GM21526 (cell line): Measurements from ENCODE around the gene SLC25A41.
"Not testable (repeated sequence)": the region's sequence is repeated elsewhere in the genome, so short reads cannot be mapped to it uniquely, and the experiment has no call there.

Experiments
- ATAC-seq: cut with Tn5 transposase; IDR thresholded peaks from one replicate; pipeline ENCODE4 v1.9.1; 2021; ENCODE audit warnings: moderate library complexity; ENCODE audit not compliant: unreplicated experiment, low FRiP score

Gene SLC25A41

GRCh38 chr19:6412447-6413091 lies 21.0 kb downstream of the SLC25A41 start:
- ATAC-seq, result no peak

GRCh38 chr19:6412061-6412446 lies 21.5 kb downstream of the SLC25A41 start:
- no peak for ATAC-seq

- ATAC-seq, result no peak
Measured at GRCh38 chr19:6409346-6409745, 24.2 kb downstream of the SLC25A41 start.

DNA sequence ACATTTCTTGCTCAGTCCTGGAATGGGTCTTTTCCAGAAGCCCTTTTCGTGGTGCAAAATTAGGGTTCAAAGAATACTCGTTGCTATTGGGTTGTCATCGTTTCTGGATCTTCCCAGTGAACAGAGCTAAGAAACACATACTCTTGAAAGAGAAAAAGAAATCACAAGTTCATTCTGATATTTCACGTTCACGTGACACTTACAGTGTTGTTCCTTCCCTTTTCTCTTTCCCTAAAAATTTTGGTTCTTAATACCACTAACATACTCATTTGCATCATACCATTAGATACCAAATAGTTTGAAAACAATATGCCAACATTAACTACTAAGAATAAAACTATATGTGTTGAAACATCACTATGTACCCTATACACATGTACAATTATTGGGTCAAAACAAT lies 27.2 kb downstream of the SLC25A41 start:
- no peak for ATAC-seq

DNA sequence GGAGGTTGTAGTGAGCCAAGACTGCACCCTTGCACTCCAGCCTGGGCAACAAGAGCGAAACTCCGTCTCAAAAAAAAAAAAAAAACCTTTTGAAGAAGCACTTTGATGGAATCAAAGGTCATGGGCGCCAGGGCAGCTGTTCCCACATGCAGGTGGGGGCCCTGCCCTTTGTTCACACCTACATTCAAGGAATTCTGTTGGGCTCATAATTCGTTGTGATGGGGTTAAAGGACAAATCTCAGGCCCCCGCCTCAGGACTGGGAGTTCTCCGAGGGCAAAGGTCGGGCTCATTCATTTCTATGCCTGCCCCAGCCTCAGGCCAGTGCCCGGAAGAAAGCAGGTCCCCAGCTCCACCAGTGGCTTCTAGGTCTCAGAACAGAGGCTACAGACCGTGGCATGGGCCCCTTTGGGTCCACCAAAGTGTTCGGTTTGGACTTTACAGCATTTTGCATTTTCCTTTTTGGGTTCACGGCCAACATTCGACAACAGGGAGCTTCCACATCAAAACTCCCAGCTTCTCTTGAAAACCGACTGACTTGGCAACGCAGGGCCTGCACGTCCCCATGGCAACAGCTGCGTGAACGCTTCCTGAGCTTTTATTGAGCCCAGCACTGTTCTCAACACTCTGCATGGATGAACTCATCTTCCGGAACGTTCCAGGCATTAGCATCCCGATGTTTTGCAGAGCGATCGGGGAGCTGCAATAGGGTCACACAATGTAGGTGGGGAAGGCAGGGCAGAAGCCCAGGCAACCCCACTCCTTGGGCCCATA lies 30.5 kb downstream of the SLC25A41 start:
- no peak for ATAC-seq

DNA sequence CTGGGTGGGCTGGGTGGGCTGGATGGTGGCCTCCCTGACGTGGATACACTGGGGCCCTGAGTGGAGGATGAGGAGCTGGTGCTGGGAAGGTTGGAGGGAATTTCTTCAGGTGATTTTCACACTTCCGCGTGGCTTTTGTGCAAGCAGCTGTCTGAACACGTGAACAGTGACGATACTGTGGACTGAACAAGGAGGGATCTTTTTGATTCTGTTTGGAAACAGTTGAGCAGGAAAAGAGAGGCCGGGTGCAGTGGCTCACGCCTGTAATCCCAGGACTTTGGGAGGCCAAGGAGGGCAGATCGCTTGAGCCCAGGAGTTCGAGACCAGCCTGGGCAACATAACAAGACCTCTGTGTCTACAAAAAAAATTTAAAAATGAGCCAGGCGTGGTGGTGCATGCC lies 31.5 kb downstream of the SLC25A41 start:
- no peak for ATAC-seq

DNA sequence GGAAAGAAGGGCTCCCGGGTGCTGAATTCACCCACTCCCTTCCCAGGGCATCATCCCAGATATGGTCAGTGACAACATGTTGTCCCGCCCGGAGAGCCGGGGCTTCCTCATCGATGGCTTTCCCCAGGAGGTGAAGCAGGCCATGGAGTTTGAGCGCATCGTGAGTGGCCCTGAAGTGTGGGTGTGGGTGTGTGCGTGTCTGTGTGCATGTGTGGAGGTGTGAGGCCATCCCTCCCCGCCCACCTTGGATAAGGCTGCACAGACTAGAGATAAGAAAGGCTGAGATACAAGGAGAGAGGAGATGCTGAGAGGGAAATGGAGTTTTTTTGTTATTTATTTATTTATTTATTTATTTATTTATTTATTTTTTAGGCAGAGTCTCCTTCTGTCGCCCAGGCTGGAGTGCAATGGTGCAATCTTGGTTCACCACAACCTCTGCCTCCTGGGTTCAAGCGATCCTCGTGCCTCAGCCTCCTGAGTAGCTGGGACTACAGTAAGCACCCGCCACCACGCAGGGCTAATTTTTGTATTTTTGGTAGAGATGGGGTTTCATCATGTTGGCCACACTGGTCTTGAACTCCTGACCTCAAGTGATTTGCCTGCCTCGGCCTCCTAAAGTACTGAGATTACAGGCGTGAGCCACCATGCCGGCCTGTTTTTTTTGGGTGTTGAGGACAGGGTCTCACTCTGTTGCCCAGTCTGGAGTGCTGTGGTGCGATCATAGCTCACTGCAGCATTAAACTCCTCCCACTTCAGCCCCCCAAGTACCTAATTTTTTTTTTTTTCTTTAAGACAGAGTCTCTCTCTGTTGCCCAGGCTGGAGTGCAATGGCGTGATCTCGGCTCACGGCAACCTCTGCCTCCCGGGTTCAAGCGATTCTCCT lies 33.3 kb downstream of the SLC25A41 start:
- ATAC-seq, result not testable (repeated sequence)

DNA sequence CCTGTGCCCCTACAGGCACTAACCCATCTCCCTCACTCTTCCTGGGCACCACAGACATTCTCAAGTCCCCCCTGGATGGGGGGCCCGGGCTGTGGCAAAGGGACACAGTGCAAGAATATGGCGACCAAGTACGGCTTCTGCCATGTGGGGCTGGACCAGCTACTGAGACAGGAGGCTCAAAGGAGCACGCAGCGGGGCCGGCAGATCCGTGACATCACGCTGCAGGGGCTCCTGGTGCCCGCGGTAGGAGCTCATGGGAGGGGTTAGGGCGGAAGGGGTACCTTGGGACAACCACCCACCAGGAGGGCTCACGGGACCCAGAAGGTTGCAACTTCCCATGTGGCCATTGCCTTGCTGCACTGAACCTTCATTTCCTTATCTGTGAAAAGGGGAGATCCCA lies 37.3 kb downstream of the SLC25A41 start:
- no peak for ATAC-seq

GRCh38 chr19:6394831-6395230 lies 38.7 kb downstream of the SLC25A41 start:
- ATAC-seq, result no peak

DNA sequence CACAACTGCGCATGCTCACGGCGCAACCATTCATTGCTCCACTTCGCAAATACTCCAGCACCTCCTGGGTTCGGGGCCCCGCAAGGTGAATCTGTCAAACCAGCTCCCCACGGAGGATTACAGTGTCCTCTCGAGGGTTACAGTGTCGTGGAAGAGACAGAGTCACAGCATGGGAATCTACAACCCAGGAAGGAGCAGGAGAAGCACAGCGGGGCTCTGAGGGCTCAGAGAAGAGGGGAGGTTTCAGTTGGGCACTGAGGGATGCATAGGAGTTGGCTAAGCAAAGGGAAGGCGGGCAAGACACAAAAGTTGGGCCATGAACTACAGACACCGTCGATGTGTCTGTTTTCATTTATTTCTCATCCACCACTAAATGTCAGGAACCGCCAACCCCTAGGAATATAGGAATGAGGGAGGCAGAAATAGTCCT lies 39.6 kb downstream of the SLC25A41 start:
- peak; percentile 14 for ATAC-seq

DNA sequence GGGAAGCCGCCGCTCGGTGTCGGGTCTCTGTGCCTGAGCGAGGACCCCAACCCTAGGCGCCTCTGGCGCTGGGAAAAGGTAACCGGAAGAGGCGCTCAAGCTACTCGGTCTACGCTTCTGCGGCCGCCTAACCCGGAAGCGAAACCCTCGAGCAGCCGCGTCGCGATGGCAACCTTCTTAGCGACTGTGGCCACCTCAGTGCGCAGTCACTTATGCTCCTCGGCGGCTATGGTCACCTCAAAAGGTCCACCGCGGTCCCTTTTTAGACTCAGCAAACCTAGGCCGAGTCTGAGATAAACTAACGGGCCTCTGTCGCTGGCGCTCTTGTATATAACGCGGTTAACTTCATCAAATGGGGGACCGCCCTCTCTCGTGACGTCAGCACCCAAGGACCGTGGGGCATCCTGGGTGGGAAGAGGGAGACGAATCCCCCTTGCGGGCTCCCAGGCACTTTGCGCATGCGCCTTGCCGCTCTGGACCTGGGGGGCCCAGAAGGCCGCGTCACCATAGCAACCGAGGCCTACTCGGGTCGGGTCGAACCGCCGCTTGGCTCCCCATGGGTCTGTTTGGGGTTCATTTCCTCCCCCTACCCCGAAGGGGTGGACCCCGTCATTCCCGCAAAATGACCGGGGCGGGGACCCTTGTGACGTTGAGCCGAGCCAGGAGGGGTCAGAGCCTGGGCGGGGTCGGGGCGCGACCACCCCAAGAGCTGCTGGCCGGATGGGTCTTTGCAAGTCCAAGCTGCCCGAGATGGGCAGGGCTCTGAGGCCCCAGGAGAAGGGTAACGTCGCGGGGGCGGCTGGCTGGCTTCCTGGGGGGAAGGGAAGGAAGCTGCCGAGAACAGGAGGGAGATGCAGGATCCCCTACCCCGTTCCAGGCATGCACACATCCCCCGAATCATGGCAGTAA lies 40.2 kb downstream of the SLC25A41 start, which contains the start of gene GTF2F1:
TSS of gene GTF2F1 (minus strand) at position 91 of the 909 bp plus-strand sequence. CDS start 169 bp downstream, outside the sequence.
- peak; percentile 81 for ATAC-seq

- no peak for ATAC-seq
Measured at GRCh38 chr19:6392221-6393073, 41.1 kb downstream of the SLC25A41 start.

- ATAC-seq, result no peak
Measured at GRCh38 chr19:6387372-6387771, 46.2 kb downstream of the SLC25A41 start.

GRCh38 chr19:6384381-6384780 lies 49.2 kb downstream of the SLC25A41 start:
- ATAC-seq, result no peak

DNA sequence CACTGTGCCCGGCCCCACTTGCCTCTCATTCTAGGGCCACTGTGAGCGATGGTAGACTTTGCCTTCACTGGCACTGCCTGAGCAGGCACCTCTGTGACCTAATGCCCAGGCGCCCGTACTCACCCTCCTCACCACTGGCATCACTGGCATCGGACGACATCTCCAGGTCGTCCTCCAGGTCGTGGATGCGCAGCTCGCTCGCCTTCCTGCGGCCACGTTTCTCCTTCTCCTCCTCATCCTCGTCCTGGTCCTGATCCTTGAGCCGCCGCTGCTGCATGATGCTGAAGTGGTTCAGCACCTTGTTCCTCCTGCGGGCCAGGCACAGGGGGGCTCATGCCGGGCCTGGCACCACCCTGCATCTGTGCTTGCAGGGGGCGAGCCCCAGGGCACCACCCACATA lies 50.4 kb downstream of the SLC25A41 start:
- ATAC-seq, result no peak

DNA sequence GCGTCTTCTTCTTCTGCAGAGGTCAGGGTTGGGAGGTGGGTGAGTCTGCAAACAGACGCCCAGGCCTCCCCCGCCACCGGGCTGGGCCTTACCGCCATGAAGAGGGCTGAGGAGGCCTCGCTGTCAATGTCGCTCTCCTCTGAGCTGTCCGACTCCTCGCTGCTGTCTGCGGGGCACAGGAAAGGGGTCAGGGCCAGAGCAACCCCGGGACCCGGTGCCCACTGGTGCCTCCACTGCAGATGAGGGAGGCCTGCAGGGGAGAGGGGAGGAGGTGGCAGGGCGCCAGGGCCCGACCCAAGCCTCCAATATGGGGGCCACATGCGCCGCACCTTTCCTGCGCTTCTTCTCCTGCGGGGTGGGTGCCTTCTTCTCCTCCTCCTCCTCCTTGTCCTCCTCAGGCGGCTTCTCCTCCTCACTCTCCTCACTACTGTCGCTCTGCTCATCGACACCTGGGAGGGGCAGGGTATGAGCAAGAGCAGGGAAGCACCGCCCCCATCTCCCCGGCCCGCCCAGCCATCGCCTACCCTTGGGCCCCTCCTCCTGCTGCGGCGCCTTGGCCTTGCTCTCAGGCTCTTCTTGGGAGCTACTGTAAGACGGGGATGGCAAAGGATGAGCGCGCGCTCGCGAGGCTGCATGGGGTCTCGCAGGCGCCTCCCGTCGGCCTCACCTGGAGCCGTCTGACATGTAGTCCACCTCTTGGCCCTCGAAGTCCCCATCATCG lies 52.4 kb downstream of the SLC25A41 start:
- no peak for ATAC-seq

GRCh38 chr19:6379744-6380143 lies 53.8 kb downstream of the SLC25A41 start:
- ATAC-seq, result no peak

GRCh38 chr19:6378486-6378885 lies 55.1 kb downstream of the SLC25A41 start:
- ATAC-seq, result no peak
